Adrenal gland (tissue), 5 donors: Measurements from ENCODE around the gene ZNF319.

Source experiments
- POLR2A ChIP-seq, 2 donors: fragments of 450-650 bp; IDR thresholded peaks; one replicate each; pipeline ENCODE4 v1.6.1; 2017; ENCODE audit warnings: antibody characterized with exemption in 2 of 2, mild to moderate bottlenecking in 2 of 2, moderate library complexity in 1 of 2
- TF ChIP-seq, protein P1 (sequence below), 6 experiments: fragments of 450-650 bp in 4 of 6; fragments of 200-600 bp in 2 of 6; sonication (generic) in 1 of 6; IDR thresholded peaks; 1 replicate in 5 of 6; 2 replicates in 1 of 6; pipeline versions ENCODE4 v1.5.1 to v1.8.0; 2016 to 2021; ENCODE audit warnings: antibody characterized with exemption in 6 of 6, mild to moderate bottlenecking in 2 of 6, moderate library complexity in 1 of 6
- donor health status: DM: no; HTN: no; CAD: no.

DNA sequence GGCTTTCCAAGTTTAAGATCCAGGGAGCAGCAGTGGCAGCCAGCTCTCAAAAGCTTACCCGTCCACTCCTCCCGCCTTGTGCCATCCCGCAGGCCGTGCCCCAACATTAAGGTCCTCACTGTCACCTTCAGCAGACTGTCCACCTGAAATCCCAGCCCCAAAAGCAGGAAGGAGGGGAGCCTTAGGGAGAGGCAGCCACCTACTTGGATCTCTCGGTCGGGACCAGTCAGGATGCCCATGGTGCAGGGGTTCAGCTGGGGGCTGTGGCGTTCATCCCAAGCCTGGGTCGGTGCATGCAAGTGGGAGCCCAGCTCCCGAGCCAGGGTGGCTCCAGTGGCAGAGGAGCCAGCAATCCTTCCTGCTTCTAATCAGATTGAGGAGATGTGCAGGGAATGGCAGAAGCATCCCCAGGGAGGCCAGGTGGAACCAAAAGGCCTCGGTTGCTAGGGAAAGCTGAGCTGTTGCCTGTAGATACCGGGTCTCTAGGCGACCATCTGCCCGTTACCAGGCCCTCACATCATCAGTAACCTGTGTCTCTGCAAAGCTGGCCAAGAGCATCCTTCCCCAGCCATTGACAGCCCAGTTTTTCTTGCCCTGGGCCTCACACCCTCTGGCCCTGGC lies 54.2 kb downstream of the ZNF319 start:
- TF ChIP-seq, protein P1, sequence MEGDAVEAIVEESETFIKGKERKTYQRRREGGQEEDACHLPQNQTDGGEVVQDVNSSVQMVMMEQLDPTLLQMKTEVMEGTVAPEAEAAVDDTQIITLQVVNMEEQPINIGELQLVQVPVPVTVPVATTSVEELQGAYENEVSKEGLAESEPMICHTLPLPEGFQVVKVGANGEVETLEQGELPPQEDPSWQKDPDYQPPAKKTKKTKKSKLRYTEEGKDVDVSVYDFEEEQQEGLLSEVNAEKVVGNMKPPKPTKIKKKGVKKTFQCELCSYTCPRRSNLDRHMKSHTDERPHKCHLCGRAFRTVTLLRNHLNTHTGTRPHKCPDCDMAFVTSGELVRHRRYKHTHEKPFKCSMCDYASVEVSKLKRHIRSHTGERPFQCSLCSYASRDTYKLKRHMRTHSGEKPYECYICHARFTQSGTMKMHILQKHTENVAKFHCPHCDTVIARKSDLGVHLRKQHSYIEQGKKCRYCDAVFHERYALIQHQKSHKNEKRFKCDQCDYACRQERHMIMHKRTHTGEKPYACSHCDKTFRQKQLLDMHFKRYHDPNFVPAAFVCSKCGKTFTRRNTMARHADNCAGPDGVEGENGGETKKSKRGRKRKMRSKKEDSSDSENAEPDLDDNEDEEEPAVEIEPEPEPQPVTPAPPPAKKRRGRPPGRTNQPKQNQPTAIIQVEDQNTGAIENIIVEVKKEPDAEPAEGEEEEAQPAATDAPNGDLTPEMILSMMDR (IDR thresholded peaks at IDR 0.05), result no peak
- no peak for TF ChIP-seq POLR2A (IDR thresholded peaks at IDR 0.05)
